Epithelial cell of proximal tubule (primary cell): ENCODE data around the gene RAI1. TPM values are rescaled to one million over a fixed set of nuclear protein-coding genes. Genes with fewer than 3 reads are reported as not detected.

Experiments
- DNase-seq: peaks from one replicate; pipeline ENCODE4 v3.0.0-alpha.2; 2011; ENCODE audit warnings: low read depth
- H3K4me3 ChIP-seq: 2 replicates; pipeline ENCODE4 v1.5.1; 2011; ENCODE audit warnings: low read depth, mild to moderate bottlenecking, low read length
- CTCF ChIP-seq: conservative IDR thresholded peaks from 2 replicates; pipeline ENCODE4 v1.5.1; 2012; ENCODE audit warnings: low read depth, mild to moderate bottlenecking, low read length
- total RNA-seq: library from RNA; depleted of rRNA; stranded (reverse); fragments of >200 nt; gene quantifications from 2 replicates; pipeline ENCODE4 v1.2.3, GENCODE V29; 2015

Gene RAI1
- total RNA-seq, 1 donor from 2014 or later: 13.7 TPM

- no peak for TF ChIP-seq CTCF
- H3K4me3 ChIP-seq: peak overlapping the region; percentile 84
- DNase-seq: peak; percentile 40
Observed at GRCh38 chr17:17836250-17836817, 155.1 kb downstream of the RAI1 start.

GRCh38 chr17:17836818-17837379 lies 155.6 kb downstream of the RAI1 start, which contains the start of gene SREBF1:
Gene SREBF1, minus strand, starts transcription at chr17:17836986. Its CDS starts 169 bp downstream, at chr17:17836817.
- TF ChIP-seq CTCF: no peak
- DNase-seq: no peak
- H3K4me3 ChIP-seq: peak within 1 kb of the TSS; percentile 84

- DNase-seq: no peak
- H3K4me3 ChIP-seq: peak overlapping the region; percentile 84
- peak; percentile 4 for TF ChIP-seq CTCF
Observed at GRCh38 chr17:17837380-17837821, 156.1 kb downstream of the RAI1 start.

- no peak for TF ChIP-seq CTCF
- DNase-seq: no peak
- H3K4me3 ChIP-seq: no peak overlapping the region
Observed at GRCh38 chr17:17837966-17838962, 157.0 kb downstream of the RAI1 start.

GRCh38 chr17:17839791-17840707 lies 158.8 kb downstream of the RAI1 start:
- peak overlapping the region; percentile 58 for H3K4me3 ChIP-seq
- no peak for TF ChIP-seq CTCF
- DNase-seq: peak; percentile 38

GRCh38 chr17:17840751-17841591 lies 159.7 kb downstream of the RAI1 start:
- DNase-seq: no peak
- H3K4me3 ChIP-seq: peak overlapping the region; percentile 58
- no peak for TF ChIP-seq CTCF
